CD4-positive, alpha-beta memory T cell (primary cell): ENCODE results near the gene SLC5A4. TPM values are rescaled to one million over a fixed set of nuclear protein-coding genes. Genes with fewer than 3 reads are reported as not detected.

Source experiments
- CTCF ChIA-PET: fragments of 350-600 bp; sonication (Branson Sonifier 250); formaldehyde crosslinking; loops from one replicate; lab custom pipeline; 2021; ENCODE audit warnings: inconsistent platforms; ENCODE audit not compliant: partially characterized antibody; lab: Charles Lee
- POLR2A ChIA-PET: fragments of 350-600 bp; sonication (Branson Sonifier 250); formaldehyde crosslinking; loops from one replicate; lab custom pipeline; 2021; ENCODE audit not compliant: partially characterized antibody; lab: Charles Lee
- DNase-seq, 5 donors: peaks; one replicate each; pipeline versions ENCODE4 v3.0.0 to v3.0.0-alpha.2; 2020 to 2022; ENCODE audit warnings: mixed read lengths in 1 of 5
- H3K27ac ChIP-seq: one replicate; pipeline ENCODE4 v1.7.0; 2013; ENCODE audit warnings: low read depth, low read length
- H3K27me3 ChIP-seq: 2 replicates; pipeline ENCODE4 v1.7.0; 2013; ENCODE audit warnings: mild to moderate bottlenecking, low read length, moderate library complexity; ENCODE audit not compliant: insufficient read depth
- H3K36me3 ChIP-seq: 2 replicates; pipeline ENCODE4 v1.7.0; 2013; ENCODE audit warnings: mild to moderate bottlenecking, low read length, moderate library complexity; ENCODE audit not compliant: insufficient read depth
- H3K4me1 ChIP-seq: 2 replicates; pipeline ENCODE4 v1.7.0; 2013; ENCODE audit warnings: mild to moderate bottlenecking, low read length, moderate library complexity; ENCODE audit not compliant: insufficient read depth
- H3K4me3 ChIP-seq, 2 donors: one replicate each; pipeline ENCODE4 v1.7.0; 2013; ENCODE audit warnings: low read length in 2 of 2, mild to moderate bottlenecking in 1 of 2
- H3K9me3 ChIP-seq, 2 donors: one replicate each; pipeline ENCODE4 v1.7.0; 2013; ENCODE audit warnings: low read length in 2 of 2, control low read depth in 1 of 2; ENCODE audit not compliant: control insufficient read depth in 1 of 2
- H3K27ac Mint-ChIP-seq, 7 donors: one replicate each; pipeline ENCODE4 v1.8.0; 2020 to 2021; ENCODE audit warnings: mixed read lengths in 7 of 7, mild to moderate bottlenecking in 6 of 7, inconsistent platforms in 3 of 7, moderate library complexity in 3 of 7
- H3K27me3 Mint-ChIP-seq, 2 donors: one replicate each; pipeline ENCODE4 v1.8.0; 2020 to 2021; ENCODE audit warnings: mixed read lengths in 2 of 2
- H3K36me3 Mint-ChIP-seq, 2 donors: one replicate each; pipeline ENCODE4 v1.8.0; 2020 to 2021; ENCODE audit warnings: mixed read lengths in 2 of 2, inconsistent platforms in 1 of 2, mild to moderate bottlenecking in 1 of 2
- H3K4me1 Mint-ChIP-seq, 4 donors: one replicate each; pipeline ENCODE4 v1.8.0; 2020 to 2021; ENCODE audit warnings: mixed read lengths in 4 of 4, mild to moderate bottlenecking in 1 of 4
- H3K4me3 Mint-ChIP-seq, 8 donors: one replicate each; pipeline ENCODE4 v1.8.0; 2020 to 2021; ENCODE audit warnings: mixed read lengths in 8 of 8, mild to moderate bottlenecking in 7 of 8, moderate library complexity in 6 of 8, inconsistent platforms in 3 of 8
- H3K9me3 Mint-ChIP-seq, 8 donors: one replicate each; pipeline ENCODE4 v1.8.0; 2020 to 2021; ENCODE audit warnings: mixed read lengths in 8 of 8, mild to moderate bottlenecking in 5 of 8, inconsistent platforms in 3 of 8, moderate library complexity in 1 of 8
- intact Hi-C: fragments of 100-400 bp; cut with micrococcal nuclease; formaldehyde crosslinking; loops from one replicate; pipeline ENCODE4 v1.15.1; 2023
- polyA plus RNA-seq, 2 donors: library from polyadenylated mRNA; unstranded; fragments of 300-500 nt; fragmentation: Illumina TruSeq; gene quantifications; one replicate each; pipeline ENCODE4 v1.2.3, GENCODE V29; 2021
- total RNA-seq, 2 experiments: library from RNA; stranded (reverse); gene quantifications; one replicate each; pipeline ENCODE4 v1.2.3, GENCODE V29; 2021

Gene SLC5A4
- total and polyA plus RNA-seq, 4 experiments from 2014 or later: not detected

DNA sequence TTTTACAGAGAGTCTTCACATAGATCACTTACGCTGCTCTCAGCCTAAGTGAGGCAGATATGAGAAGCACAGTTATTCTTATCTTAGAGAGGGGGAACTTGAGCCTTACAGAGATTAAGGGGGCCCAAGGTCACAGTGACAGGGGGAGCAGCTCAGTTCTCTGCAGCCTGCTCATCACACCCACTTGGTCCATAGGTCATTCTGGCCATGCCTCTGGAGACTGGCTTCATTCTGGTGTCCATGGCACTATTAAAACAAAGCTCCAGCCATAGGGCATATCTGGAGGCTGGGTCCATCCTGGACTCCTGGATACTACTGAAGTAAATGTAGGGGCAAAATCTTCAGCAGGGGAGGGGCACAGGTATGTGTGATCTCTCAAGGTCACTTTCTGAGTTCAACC is 5.9 kb downstream of the SLC5A4 start:
- Mint-ChIP-seq H3K27ac (no peak overlapping the region), H3K4me1 (no peaks in the 10 kb centered on the region), H3K9me3 (peaks cover 0 to 2% (median 0%) of the 10 kb centered on the region in 8 donors), H3K36me3 (peaks cover 0 to 16% of the 10 kb centered on the region in 2 donors), H3K4me3 (no peak overlapping the region), H3K27me3 (peaks cover 13 to 15% of the 10 kb centered on the region in 2 donors)
- DNase-seq: no peak
- H3K4me1 ChIP-seq: no peaks in the 10 kb centered on the region
- intact Hi-C loops: no loop called here
- H3K36me3 ChIP-seq: no peaks in the 10 kb centered on the region
- CTCF ChIA-PET: no interaction called here
- H3K27ac ChIP-seq: no peak overlapping the region
- POLR2A ChIA-PET: no interaction called here
- H3K27me3 ChIP-seq: no peaks in the 10 kb centered on the region
- H3K9me3 ChIP-seq: no peaks in the 10 kb centered on the region
- H3K4me3 ChIP-seq: no peak overlapping the region

DNA sequence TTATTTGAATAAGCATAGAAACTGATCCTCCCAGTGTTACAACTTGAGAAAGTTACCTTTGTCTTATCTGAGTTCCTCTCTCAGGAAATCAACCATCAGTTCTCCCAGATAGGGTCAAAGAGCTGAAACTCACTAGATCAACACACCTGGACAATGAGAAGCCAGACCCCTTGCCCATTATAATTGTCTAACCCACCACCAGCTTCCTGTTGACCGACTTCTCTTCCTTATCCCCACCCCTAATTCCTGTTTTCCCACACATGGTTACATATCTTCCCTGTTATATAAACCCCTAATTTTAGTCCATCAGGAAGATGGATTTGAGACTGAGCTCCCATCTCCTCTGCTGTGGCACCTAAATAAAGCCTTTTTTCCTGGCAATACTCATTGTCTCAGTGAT is 6.9 kb downstream of the SLC5A4 start:
- Mint-ChIP-seq H3K4me1 (no peaks in the 10 kb centered on the region), H3K27me3 (peaks cover 13 to 15% of the 10 kb centered on the region in 2 donors), H3K9me3 (peaks cover 0 to 2% (median 0%) of the 10 kb centered on the region in 8 donors), H3K4me3 (no peak overlapping the region), H3K27ac (no peak overlapping the region), H3K36me3 (peaks cover 0 to 16% of the 10 kb centered on the region in 2 donors)
- Histone ChIP-seq H3K9me3 (no peaks in the 10 kb centered on the region), H3K4me1 (no peaks in the 10 kb centered on the region), H3K36me3 (no peaks in the 10 kb centered on the region), H3K4me3 (no peak overlapping the region), H3K27ac (no peak overlapping the region), H3K27me3 (no peaks in the 10 kb centered on the region)
- intact Hi-C loops: no loop called here
- POLR2A ChIA-PET: no interaction called here
- DNase-seq: no peak
- CTCF ChIA-PET: no interaction called here

DNA sequence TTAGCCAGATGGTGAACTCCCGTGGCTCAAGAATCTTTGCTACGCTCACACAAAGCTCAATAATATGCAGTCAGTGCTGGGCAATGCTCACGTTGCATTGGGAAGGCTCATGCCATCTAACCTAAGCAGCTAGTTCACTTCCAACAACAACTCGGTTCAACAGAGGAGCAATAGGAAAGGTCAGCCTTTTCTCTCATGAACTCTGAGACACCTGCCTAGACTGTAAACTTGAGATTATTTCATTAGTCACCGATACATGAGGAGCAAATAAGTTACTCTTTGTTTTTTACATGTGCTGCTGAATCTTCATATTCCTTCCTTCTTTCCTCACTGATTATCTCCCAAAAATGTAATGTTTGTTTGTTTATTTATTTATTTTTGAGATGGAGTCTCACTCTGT is 9.0 kb downstream of the SLC5A4 start:
- Mint-ChIP-seq H3K9me3 (peaks cover 0 to 2% (median 0%) of the 10 kb centered on the region in 8 donors), H3K27ac (no peak overlapping the region), H3K4me3 (no peak overlapping the region), H3K36me3 (peaks cover 0 to 13% of the 10 kb centered on the region in 2 donors), H3K4me1 (no peaks in the 10 kb centered on the region), H3K27me3 (peaks cover 8 to 11% of the 10 kb centered on the region in 2 donors)
- Histone ChIP-seq H3K9me3 (no peaks in the 10 kb centered on the region), H3K27ac (no peak overlapping the region), H3K4me3 (no peak overlapping the region), H3K4me1 (no peaks in the 10 kb centered on the region), H3K27me3 (no peaks in the 10 kb centered on the region), H3K36me3 (no peaks in the 10 kb centered on the region)
- no peak for DNase-seq
- CTCF ChIA-PET: interaction anchor here (0.6 kb wide), 1 partner anchor 167 kb away, joined by 3 read pairs; no protein-coding TSS in a partner anchor
- POLR2A ChIA-PET: no interaction called here
- intact Hi-C loops: no loop called here

GRCh38 chr22:32245042-32245441 is 10.1 kb downstream of the SLC5A4 start:
- Mint-ChIP-seq H3K4me3 (no peak overlapping the region), H3K9me3 (peaks cover 0 to 2% (median 0%) of the 10 kb centered on the region in 8 donors), H3K36me3 (peaks cover 0 to 13% of the 10 kb centered on the region in 2 donors), H3K4me1 (no peaks in the 10 kb centered on the region), H3K27ac (no peak overlapping the region), H3K27me3 (peaks cover 7 to 8% of the 10 kb centered on the region in 2 donors)
- Histone ChIP-seq H3K27me3 (no peaks in the 10 kb centered on the region), H3K4me3 (no peak overlapping the region), H3K4me1 (no peaks in the 10 kb centered on the region), H3K9me3 (no peaks in the 10 kb centered on the region), H3K36me3 (no peaks in the 10 kb centered on the region), H3K27ac (no peak overlapping the region)
- intact Hi-C loops: no loop called here
- ChIA-PET POLR2A (no interaction called here), CTCF (no interaction called here)
- no peak for DNase-seq

GRCh38 chr22:32244547-32244946 is 10.6 kb downstream of the SLC5A4 start:
- intact Hi-C loops: no loop called here
- Histone ChIP-seq H3K27me3 (no peaks in the 10 kb centered on the region), H3K4me1 (no peaks in the 10 kb centered on the region), H3K9me3 (no peaks in the 10 kb centered on the region), H3K36me3 (no peaks in the 10 kb centered on the region), H3K4me3 (no peak overlapping the region), H3K27ac (no peak overlapping the region)
- Mint-ChIP-seq H3K36me3 (peaks cover 0 to 13% of the 10 kb centered on the region in 2 donors), H3K27me3 (peaks cover 5 to 7% of the 10 kb centered on the region in 2 donors), H3K27ac (no peak overlapping the region), H3K4me3 (no peak overlapping the region), H3K4me1 (no peaks in the 10 kb centered on the region), H3K9me3 (no peaks in the 10 kb centered on the region)
- ChIA-PET POLR2A (no interaction called here), CTCF (no interaction called here)
- DNase-seq: no peak

GRCh38 chr22:32240461-32240860 is 14.7 kb downstream of the SLC5A4 start:
- Mint-ChIP-seq H3K4me1 (no peaks in the 10 kb centered on the region), H3K36me3 (no peaks in the 10 kb centered on the region), H3K9me3 (no peaks in the 10 kb centered on the region), H3K27me3 (peaks cover 4 to 5% of the 10 kb centered on the region in 2 donors), H3K4me3 (no peak overlapping the region), H3K27ac (no peak overlapping the region)
- H3K36me3 ChIP-seq: no peaks in the 10 kb centered on the region
- H3K4me3 ChIP-seq: no peak overlapping the region
- no peaks in the 10 kb centered on the region for H3K9me3 ChIP-seq
- CTCF ChIA-PET: interaction anchor here (1.0 kb wide), 1 partner anchor 25 kb away, joined by 3 read pairs; no protein-coding TSS in a partner anchor
- POLR2A ChIA-PET: no interaction called here
- intact Hi-C loops: no loop called here
- no peak overlapping the region for H3K27ac ChIP-seq
- no peaks in the 10 kb centered on the region for H3K4me1 ChIP-seq
- H3K27me3 ChIP-seq: no peaks in the 10 kb centered on the region
- DNase-seq: no peak

DNA sequence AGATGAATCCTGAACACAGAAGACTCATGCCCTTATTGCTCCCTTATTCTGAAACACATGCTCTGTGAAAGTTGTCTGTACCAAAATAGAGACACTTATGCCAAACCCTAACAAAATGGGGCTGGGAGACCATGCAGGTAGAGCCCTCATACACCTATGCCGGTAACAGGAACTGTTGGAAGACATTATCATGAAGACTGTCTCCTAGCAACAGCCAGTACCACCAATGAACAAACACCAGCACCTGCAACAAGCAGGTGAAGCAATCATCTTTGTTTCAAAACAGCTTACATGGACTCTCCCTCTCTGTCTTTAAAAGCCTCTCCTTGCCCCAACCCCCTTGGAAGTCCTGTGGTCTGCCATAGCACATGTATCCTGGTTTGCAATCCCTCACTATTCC is 17.2 kb downstream of the SLC5A4 start:
- intact Hi-C loops: no loop called here
- DNase-seq: no peak
- Mint-ChIP-seq H3K4me1 (no peaks in the 10 kb centered on the region), H3K36me3 (peaks cover 0 to 8% of the 10 kb centered on the region in 2 donors), H3K27me3 (peaks cover 9 to 11% of the 10 kb centered on the region in 2 donors), H3K9me3 (peaks cover 0 to 4% (median 0%) of the 10 kb centered on the region in 8 donors), H3K27ac (no peak overlapping the region), H3K4me3 (no peak overlapping the region)
- H3K27me3 ChIP-seq: no peaks in the 10 kb centered on the region
- H3K36me3 ChIP-seq: no peaks in the 10 kb centered on the region
- H3K9me3 ChIP-seq: no peaks in the 10 kb centered on the region
- CTCF ChIA-PET: no interaction called here
- POLR2A ChIA-PET: no interaction called here
- H3K27ac ChIP-seq: no peak overlapping the region
- no peak overlapping the region for H3K4me3 ChIP-seq
- no peaks in the 10 kb centered on the region for H3K4me1 ChIP-seq
